HG02759 (cell line): ENCODE measurements around the gene FTO.

Source experiments
- ATAC-seq: cut with Tn5 transposase; IDR thresholded peaks from one replicate; pipeline ENCODE4 v1.9.1; 2021; ENCODE audit warnings: mild to moderate bottlenecking, moderate library complexity; ENCODE audit not compliant: unreplicated experiment

The FTO gene

DNA sequence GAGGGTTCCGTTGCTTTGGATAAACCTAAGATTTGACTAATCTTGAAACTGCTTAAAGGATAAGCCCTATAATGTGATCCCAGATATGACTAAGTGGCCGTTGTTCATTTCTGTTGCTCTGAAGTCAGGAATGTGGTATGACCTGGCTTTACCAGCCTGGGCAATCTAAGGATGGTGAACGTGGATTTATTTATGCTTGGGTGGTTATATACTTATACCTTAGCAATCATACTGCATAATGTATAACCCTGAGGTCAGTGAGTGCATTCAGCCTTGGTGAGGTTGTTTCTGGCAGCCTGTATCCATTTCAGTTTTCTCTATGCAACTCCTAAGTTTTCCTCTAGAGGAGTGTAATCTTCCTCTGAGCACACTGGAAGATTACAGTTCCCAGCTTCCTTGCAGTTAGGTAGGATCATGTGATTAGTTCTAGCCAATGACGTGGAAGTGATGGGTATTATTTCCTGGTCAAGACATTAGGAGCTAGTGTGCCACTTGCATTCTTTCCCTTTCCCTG lies 41.9 kb downstream of the FTO start:
- peak; percentile 41 for ATAC-seq

DNA sequence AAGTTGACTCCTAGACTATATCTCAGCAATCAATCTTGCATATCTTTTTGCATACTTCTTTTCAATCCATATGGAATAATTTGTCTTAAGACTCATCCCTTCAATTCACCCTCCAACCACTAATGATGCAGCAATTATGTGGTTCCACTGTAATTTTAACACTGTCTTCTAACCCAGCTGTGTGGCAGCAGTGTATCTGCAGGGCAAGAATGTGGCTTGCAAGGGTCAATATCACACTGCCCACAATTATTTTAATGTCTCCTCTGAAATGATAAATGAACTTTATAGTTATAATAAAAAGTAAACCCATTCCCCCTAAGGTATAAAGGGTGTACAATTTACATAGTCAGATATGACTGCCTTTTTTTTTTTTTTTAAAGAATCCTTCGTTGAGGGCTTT lies 48.6 kb downstream of the FTO start:
- ATAC-seq = no peak

DNA sequence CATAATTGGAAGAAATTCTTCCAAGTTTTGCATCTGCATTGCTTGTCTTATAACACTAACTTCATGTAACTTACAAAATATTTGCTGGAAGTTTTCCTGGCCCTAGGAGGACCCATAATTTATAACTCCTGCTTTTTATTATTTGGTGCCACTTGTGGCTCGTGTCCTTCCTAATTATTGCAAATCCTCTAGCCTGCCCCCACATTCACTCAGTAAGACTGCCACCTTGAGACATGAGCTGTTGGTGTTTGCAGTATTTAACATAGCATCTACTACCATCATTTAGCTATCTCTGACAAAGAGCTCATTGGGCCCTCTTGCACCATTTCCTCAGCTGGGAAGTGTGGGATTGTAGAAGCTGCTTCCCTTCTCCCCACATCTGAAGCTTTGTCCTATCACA lies 49.5 kb downstream of the FTO start:
- ATAC-seq = no peak

DNA sequence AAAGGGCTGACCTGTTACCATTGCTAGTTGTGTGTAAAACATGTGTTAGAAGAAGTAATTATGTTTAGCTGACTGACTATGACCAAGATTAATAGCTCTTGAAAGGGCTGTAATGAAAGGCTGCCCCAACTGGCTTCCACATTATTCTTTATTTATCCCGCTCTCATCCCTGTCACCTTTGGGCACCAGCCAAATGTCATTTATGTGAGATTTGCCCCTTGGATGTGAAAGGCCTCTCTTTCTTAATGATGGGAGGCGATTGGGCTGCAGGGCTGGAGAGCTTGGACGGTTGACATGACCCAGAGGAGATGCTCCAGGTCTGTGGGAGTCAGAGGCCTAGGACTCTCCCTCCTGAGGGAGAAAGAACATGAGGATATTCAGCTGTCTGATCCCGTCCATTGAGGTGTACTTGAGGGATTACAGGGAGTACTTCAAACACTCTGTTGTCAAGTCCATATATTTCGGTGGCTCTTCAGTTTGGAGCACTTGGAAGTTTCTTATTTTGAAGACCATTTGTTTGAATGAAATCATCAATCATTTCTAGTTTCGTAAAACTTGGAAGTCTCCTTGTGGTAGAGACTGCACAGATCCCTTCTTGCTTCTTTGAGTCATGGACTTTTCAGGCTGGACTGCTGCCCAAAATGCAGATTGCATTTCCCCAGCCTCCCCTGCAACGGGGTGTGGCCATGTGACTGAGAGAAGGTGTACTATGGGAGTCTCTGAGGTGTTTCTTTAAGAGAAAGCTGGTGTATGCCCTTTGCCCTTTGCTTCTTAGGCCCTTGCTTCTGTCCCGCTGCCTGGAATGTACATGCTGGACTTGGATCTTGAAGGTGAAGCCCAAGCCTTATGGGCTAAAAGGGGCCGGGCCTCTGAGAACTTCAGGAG lies 51.3 kb downstream of the FTO start:
- no peak for ATAC-seq

DNA sequence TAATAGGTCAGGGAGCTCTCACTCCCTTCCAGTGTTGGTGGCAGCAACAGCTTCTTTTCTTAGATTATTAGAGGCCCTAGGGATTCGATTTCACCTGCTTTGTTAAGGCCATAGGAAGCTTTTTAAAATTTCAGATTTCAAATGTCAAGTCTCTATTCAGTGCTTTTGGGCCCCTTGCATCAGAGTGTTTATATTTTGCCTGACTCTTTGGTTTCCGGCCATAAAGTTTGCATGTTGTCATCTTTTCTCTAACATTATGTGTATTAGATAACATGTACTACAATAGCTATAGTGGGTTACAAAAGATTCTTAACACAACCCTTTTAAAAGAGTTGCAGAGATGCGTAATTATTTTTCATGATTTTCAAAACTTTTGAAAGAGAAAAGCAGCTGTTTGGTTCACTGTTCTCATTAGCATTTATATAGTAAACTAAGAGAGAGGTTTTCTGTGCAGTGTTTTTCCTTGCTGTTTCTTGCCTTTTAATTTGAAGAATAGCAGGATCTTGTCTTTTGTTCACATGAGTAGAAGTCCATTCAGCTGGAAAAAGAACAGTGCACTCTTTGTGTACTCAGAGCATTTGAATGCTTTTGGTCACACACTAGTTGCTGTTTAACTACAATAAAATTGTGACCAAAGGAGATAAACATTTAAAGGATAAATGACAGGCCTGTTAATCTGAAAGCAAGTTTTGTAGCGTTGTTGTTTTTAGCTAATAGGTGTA lies 52.5 kb downstream of the FTO start:
- no peak for ATAC-seq

DNA sequence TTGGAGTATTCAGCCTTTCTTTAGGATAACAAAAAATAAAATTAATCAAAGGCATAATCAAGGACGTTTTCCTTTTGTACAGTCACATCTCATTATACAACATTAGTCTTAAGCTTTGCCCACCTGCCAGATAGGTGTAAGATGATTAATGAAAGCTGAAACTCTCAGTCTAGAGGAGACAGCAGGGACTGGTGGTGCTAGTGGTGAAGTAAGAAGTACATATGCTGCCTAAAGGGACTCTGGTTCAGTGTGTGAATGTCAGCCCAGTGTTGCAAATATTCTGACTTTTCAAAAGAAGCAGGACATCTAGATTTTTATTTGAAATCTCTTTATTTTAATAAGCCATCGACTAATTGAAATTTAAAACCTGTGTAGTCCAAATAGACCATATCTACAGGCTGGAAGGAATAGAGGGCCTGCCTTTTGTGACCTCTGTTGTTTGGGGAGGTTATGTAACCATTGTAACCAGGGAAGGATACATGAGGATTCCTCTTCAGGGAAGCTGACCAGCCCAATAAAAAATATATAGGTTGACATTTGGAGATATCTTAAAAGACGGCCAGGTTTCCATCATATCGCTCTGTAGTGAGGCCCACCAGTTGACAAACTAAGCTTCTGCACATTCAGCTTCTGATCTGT lies 54.1 kb downstream of the FTO start:
- no peak for ATAC-seq

DNA sequence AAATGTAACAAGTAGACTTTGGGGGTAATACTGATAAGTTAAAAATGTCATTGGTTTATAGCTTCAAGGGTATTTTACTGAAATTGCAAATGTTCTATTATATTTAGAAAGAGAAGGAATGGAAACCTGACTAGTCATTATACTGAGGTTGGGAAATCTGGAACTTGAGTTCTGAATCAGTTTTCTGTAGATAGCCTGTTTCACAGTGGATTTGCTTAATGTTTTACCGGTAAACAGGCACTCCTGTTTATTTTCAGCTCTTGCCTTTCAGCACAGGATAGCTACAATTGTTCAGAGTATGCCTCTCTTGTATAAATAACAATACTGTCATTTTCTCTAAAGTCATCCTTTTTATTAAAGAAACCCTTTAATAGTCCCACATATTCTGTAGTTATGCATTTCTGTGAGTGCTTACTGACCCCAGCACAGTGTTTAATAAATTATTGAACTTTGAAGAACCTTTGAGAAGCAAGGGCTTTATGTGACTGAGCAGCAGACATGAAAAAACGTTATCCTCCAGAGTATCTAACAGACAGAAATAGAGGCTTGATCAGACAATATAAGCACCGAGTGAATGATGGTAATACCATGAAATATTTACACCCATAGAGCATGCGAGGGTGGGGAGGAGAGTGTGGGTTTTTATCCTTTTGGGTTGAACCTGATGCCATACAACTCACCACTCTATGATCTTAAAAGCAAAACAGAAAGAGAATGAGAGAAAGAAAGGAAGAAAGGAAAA lies 58.2 kb downstream of the FTO start:
- no peak for ATAC-seq

DNA sequence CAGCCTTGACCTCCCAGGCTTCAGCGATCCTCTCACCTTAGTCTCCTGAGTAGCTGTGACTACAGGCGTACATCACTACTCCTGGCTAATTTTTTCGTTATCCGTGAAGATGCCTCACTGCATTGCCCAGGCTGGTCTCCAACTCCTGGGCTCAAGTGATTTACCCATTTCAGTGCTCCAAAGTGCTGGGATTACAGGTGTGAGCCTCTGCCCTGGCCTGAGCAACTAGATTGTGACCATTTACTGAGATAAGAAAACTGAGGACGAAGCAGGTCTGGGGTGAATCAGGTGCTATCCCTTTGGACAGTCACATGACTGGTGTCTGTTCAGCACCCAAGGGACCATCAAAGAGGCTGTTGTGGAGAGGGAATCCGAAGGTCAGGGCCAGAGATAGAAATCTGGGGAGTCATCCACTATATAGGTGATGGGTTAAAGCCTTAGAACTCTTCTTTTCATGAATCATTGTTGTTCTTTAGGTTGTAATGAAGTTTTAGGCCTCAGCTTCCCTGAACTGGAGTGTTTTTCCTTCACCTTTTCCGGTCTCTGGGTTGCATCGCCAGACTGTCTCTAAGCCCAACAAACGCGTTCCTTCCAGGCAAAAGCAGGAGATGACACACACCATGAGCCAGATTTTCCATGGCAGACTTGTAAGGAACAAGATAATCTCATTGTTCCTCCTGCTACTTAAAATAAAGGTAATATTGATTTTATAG lies 62.5 kb downstream of the FTO start:
- no peak for ATAC-seq

DNA sequence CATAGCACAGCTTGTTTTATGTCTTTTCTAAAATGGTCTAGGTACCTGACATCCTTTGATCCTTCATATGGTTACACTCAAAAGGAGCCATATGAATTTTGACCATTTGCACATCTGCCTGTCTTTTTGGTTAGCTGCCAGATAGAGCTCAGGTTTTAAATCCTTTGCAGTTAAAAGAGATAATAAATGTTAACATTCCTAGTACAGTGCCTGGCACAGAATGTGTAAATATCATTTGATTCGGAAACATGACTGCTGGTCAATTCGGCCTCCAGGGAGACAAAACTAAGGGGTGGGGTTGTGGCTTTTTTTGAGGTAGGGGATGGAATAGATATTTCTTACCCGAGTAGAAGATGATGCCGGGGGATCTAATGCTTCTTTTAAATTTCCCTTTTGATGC lies 64.2 kb downstream of the FTO start:
- ATAC-seq = no peak

DNA sequence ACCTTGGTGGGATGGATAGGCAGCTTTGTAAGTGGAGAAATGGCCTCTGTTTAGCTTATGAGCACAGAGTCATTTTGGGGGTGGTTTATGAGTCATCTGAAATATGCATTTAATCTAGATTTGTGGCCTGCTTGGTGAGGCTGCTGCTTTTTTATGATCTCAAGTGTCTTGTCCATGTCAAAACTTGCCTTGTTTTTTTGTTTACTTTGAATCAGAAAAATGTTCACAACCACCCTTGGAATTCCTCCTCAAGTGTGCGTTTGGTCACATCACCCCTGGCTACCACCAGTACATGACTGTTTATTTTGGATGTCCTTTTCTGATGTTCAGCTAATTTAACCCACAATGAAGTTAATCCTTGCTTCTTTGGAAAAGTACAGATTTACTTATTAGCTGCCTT lies 64.6 kb downstream of the FTO start:
- no peak for ATAC-seq

DNA sequence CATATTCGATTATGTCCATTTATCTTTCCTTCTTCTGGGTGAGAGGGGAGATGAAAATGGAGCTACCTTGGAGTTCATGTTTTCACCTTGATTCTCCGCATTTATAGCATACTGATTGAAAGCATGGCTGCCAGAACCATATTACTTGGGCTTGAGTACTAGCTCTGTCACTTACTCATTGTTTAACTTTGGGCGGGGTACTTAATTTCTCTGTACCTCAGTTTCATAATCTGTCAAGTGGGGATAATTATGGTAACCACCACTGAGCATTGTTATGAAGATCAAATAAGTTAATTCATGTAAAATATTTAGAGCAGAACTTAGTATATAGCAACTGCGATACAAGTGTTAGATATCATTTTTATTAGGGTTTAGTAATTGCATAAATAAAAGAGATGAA lies 65.2 kb downstream of the FTO start:
- no peak for ATAC-seq

DNA sequence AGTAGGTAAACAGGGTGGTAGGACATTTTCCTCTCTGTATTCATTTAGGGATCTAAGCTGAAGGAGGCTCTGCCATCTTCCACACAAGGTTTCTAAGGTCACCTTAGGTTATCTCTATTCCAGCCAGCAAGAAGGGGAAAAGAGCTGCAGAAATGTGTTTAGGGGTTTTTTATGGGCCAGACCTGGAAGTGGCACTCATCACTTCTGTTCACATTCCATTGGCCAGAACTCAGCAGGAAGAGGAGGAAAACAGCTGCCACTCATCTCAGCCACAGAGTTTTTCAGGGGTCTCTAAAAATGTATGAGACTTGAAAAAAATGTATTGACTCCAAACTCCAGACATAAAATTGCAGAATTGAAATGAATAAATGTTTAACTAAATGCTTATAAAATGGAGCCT lies 65.8 kb downstream of the FTO start:
- no peak for ATAC-seq

DNA sequence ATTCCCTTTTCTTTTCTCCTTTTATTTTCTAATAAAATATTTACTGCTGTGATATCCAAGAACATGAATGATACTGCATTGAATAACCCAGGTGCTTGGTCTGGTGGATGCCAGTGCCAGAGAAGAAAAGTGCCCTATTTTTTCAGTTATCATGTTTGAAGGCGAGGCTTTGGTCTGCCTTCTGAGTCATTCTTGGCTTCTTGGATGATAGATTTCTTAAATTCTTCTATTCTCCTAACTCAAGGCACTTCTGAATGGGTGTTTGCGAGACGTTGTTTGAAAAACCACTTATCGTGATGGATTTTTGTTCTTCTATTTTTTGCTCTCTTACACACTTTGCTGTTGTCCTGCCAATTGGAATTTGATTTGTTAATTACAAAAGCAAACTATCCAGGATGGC lies 66.7 kb downstream of the FTO start:
- ATAC-seq = no peak

DNA sequence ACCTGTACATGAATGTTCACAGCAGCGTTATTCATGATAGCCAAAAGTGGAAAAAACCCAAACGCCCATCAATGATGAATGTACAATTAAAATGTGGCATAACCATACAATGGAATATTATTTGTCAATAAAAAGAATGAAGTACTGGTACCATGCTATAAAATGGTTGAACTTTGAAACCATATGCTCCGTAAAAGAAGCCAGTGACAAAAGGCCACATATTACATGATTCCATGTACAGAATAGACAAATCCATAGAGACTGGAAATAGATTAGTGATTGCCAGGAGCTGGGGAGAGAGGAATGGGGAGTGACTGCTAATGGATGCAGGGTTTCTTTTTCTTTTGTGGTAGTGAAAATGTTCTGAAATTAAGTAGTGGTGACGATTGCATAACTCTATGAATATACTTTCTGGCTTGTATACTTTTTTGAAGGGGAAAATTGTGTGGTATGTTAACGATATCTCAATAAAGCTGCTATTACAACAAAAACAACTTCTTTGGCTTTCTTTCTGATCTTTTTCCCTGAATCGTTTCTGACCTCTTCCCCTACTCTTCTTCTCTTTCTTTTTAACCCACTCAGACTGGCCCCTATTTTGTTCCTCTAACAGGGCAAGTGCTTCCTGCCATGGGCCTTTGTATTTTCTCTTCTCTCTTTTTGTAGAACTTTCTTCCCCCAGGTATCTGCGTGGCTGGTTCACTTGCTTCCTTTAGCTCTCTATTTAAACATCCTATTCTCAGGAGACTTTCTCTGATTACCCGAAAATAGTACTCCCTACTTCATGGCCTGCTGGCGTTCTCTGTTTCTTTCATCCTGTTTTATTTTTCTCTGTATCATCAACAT lies 67.9 kb downstream of the FTO start:
- no peak for ATAC-seq

DNA sequence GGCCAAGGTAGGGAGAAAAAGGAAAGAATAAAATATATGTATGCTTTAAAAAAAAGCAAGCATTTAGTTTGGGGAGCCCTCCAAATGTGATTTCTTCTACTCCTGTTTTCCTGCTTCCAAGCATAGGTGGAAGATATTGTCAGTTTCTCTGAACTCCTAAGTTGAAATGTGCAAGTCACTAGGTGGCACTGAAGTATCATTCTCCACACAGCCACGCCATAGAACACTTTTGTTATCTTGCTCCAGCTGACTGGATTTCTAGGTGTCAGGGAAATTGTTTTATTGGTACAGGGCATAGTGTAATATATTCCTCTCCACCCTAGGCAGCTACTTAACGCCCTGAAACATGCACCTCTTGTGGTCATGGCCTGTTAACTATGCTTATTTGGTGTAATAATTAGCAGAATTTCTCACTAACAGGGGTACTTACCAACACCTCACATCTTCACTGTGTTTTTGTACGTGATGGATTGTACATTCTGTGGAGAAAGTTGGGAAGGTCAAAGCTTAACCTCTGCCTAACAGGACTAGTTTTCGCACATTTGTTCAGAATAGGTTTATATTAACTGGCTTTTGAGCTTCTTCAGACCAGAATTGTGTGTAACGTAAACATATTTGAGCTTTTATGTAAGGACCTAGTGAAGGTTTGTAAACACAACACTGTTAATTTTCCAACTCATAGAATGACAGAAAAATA lies 69.3 kb downstream of the FTO start:
- peak; percentile 59 for ATAC-seq

DNA sequence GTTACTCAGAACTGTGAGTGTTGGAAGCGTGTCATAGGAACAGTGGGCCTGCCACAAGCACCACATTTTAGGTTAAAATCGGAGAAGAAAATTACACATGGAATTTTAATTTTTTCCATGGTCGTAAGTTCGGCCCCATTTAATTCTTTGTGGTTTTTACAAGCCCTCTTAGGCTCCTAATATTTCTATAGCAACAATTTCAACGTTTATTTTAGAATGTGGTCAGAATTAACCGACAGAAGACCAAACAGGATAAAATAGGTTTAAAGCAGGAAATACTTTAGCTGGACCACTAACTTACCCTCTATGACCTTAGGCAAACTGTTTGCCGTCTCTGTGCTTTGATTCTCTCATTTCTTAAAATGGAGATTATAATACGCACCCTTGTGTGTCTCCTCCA lies 69.9 kb downstream of the FTO start:
- ATAC-seq = no peak

DNA sequence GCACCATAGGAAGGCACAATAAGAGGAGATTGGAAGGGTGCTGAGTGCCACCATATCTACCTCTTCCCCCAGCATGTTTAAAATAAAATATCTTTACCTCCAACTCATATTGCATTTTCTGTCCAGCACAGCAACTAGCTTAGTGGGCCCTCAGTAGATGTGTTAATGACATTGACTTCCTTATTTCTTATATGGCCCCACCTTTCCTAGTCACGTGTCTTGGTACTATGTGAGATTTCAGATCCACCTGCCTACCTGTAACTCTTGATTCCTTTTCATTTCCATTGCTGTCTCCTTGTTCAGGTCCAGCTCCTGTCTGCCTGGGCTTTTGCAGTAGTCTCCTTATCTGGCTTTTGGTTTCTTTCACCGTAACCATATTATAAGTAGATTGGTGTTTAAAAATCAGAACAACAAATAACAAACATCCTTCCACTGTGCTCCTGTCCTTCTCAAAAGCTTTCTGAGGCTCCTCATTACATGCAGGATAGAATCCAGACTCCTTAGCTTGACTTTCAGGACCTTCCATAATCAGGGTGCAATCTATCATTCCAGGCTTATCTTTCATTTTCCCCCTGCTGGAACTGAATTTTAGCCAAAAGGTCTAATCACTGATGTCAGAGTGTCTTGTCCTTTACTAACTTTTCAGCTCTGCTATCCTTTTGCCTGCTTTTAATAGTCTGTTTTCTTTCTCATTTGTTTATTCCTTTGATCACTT lies 71.3 kb downstream of the FTO start:
- no peak for ATAC-seq

DNA sequence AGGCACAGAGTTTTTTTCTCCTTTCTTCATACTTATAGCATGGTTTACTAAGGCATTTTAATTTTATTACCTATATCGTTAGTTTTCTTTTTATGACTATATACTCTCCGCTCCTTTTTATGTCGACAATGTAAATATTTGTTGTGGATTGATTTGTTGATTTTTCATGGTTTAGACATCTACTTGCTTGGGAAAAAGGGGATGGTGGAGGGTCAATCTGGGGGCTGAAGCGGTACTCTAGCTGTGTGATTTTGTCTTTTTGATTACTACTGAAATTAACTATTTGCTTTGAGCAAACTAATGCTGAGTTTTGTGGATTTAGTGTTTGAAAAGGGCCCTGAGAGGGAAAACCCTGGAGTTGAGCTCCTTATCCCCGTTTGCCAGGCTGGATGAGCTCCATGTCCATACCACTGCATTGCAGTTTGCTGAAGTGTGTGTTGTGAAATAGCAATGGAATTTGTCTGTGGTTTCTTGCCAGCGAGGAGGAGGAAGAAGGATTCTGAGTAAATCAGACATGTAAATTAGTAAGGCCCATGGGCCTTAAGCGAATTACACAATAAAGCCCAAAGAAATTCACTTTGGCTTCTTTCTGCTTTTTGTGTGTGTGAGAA lies 72.0 kb downstream of the FTO start:
- ATAC-seq = no peak
